LNCaP clone FGC (cell line): ENCODE data around the gene NUP205.
A peak's percentile ranks its signal among the peaks of the same experiment; 100 is the strongest.

ENCODE experiments used
- DNase-seq: peaks from one replicate; pipeline ENCODE4 v3.0.0-alpha.2; 2011; ENCODE audit warnings: low read depth
- H3K4me3 ChIP-seq: 2 replicates; pipeline ENCODE4 v1.5.1; 2011; ENCODE audit warnings: mild to moderate bottlenecking, low read depth, low read length, control low read depth
- TF ChIP-seq, protein P1 (sequence below): IDR thresholded peaks from 2 replicates; pipeline ENCODE4 v1.5.1; 2012; ENCODE audit warnings: mild to moderate bottlenecking; ENCODE audit not compliant: control insufficient read depth, insufficient read depth; ENCODE audit errors: extremely low read depth

NUP205 gene

GRCh38 chr7:135557455-135558336 is at the start of gene NUP205:
NUP205 (plus strand) TSS chr7:135557917; CDS start chr7:135557945, 28 bp downstream.
- peak; percentile 74 for DNase-seq
- peak within 1 kb of the TSS; percentile 98 for H3K4me3 ChIP-seq
- TF ChIP-seq, protein P1, sequence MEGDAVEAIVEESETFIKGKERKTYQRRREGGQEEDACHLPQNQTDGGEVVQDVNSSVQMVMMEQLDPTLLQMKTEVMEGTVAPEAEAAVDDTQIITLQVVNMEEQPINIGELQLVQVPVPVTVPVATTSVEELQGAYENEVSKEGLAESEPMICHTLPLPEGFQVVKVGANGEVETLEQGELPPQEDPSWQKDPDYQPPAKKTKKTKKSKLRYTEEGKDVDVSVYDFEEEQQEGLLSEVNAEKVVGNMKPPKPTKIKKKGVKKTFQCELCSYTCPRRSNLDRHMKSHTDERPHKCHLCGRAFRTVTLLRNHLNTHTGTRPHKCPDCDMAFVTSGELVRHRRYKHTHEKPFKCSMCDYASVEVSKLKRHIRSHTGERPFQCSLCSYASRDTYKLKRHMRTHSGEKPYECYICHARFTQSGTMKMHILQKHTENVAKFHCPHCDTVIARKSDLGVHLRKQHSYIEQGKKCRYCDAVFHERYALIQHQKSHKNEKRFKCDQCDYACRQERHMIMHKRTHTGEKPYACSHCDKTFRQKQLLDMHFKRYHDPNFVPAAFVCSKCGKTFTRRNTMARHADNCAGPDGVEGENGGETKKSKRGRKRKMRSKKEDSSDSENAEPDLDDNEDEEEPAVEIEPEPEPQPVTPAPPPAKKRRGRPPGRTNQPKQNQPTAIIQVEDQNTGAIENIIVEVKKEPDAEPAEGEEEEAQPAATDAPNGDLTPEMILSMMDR = no peak

- TF ChIP-seq, protein P1 = no peak
- H3K4me3 ChIP-seq = peak overlapping the region; percentile 93
- no peak for DNase-seq
These were observed 48.7 kb upstream of the NUP205 start for GRCh38 chr7:135508883-135509588.

GRCh38 chr7:135509589-135509838 is 48.2 kb upstream of the NUP205 start:
- TF ChIP-seq, protein P1 = no peak
- DNase-seq = no peak

DNA sequence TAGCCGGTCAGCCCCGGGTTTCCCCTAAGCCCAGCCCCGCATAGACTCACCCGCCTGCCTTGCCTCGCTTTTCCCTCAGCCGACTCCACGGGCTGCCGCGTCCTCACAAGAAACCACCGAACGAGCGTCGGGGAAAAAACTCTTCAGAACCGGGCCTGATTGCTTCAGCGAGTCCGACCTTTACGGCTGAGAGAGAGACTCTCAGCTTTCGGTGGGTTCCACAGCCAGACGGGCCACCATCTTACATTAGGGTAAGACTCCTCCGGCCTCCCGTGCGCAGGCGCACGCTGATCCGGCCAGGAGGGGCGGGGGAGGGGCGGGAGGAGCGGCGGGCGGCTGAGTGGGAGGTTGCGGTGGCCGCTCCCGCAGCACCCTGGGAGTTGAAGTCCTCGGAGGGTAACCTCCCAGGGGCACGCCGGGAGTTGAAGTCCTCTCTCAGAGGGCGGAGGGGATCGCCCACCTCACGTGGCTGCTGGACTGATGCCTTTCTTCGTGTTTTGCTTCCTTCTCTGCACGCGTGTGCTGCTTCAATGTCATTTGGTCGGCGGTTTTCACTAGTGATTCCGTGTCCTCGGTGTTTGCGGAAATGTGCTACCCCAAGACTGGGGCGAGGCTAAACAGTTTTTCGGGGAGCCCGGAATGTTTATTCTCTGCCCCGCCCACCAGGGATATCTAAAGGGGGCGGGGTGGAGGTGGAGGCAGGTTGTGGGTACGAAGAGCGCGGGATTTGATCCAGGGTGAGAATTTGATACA is 47.7 kb upstream of the NUP205 start, which contains the start of gene CNOT4:
CNOT4 (minus strand) TSS at position 264 of the 753 bp plus-strand sequence. CDS start 71,771 bp downstream, outside the sequence.
- TF ChIP-seq, protein P1 = no peak
- DNase-seq = peak; percentile 79

More at GRCh38 chr7:135509589-135509838, 48.2 kb upstream of the NUP205 start:
- H3K4me3 ChIP-seq = peak overlapping the region; percentile 93

DNA sequence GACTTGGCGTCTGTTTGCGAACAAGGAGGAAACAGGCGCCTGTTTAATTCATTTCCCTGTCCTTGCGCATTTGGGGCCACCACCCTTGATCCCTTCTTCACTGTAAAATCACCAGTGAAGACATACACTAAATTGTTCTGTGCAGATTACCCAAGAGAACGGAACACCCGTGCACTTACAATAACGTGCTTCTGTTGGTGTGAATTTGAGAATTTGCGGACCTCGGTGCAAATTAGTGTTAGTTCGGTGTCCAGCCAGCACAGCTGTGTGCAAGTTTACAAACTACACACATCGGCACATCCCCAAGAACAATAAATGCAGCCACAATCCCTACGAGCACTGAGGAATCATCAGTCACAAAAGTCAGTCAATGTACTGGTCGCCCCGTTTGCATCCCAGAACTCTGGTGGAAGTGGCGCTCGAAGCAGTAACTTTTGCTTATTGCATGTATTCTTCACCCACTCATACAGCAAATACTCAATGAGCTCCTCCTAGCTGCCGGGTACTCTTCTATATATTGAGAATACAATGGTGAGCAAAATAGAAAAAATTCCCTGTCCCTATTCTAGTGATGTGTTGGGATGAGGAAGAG is 47.0 kb upstream of the NUP205 start:
- H3K4me3 ChIP-seq = peak overlapping the region; percentile 93
- no peak for DNase-seq
- TF ChIP-seq, protein P1 = peak; percentile 22; the same call in 1 of the 2 replicates

More for the DNA sequence above, 47.7 kb upstream of the NUP205 start, which contains the start of gene CNOT4:
- H3K4me3 ChIP-seq = peak within 1 kb of the TSS; percentile 93
